Measurements from ENCODE around the gene HDHD5. TPM values are rescaled to one million over a fixed set of nuclear protein-coding genes. Genes with fewer than 3 reads are reported as not detected.
A peak's percentile ranks its signal among the peaks of the same experiment; 100 is the strongest.

The HDHD5 gene
- total RNA-seq, 1 donor from 2014 or later: 44.7 TPM

DNA sequence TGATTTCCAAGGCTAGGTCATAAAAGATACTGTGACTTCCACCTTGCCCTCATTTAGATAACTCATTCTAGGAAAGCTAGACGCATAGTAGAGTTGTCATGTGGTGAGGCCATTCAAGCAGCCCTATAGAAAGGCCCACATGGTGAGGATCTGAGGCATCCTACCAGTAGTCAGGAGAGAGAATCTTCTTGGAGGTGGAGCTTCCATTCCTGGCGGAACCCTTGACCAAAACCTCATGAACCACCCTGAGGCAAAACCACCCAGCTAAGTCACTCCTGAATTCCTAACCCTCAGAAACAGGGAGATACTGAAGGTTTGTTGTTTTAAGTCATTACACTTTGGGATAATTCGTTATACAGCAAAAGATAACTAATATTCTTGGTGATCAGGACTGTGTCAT, 2.9 kb upstream of the HDHD5 start:
- H3K4me3 ChIP-seq (ENCODE audit: low read depth, low read length): no peak overlapping the region
- TF ChIP-seq, protein P1, sequence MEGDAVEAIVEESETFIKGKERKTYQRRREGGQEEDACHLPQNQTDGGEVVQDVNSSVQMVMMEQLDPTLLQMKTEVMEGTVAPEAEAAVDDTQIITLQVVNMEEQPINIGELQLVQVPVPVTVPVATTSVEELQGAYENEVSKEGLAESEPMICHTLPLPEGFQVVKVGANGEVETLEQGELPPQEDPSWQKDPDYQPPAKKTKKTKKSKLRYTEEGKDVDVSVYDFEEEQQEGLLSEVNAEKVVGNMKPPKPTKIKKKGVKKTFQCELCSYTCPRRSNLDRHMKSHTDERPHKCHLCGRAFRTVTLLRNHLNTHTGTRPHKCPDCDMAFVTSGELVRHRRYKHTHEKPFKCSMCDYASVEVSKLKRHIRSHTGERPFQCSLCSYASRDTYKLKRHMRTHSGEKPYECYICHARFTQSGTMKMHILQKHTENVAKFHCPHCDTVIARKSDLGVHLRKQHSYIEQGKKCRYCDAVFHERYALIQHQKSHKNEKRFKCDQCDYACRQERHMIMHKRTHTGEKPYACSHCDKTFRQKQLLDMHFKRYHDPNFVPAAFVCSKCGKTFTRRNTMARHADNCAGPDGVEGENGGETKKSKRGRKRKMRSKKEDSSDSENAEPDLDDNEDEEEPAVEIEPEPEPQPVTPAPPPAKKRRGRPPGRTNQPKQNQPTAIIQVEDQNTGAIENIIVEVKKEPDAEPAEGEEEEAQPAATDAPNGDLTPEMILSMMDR (IDR thresholded peaks at IDR 0.05; ENCODE audit: insufficient read depth, low read length, poor library complexity, severe bottlenecking): no peak
- DNase-seq (ENCODE audit: low read depth): no peak
- no peaks in the 10 kb centered on the region for H3K36me3 ChIP-seq (ENCODE audit: control insufficient read depth, insufficient read depth, low read length)
- H3K27me3 ChIP-seq (ENCODE audit: control insufficient read depth, insufficient read depth, low read length): no peaks in the 10 kb centered on the region

DNA sequence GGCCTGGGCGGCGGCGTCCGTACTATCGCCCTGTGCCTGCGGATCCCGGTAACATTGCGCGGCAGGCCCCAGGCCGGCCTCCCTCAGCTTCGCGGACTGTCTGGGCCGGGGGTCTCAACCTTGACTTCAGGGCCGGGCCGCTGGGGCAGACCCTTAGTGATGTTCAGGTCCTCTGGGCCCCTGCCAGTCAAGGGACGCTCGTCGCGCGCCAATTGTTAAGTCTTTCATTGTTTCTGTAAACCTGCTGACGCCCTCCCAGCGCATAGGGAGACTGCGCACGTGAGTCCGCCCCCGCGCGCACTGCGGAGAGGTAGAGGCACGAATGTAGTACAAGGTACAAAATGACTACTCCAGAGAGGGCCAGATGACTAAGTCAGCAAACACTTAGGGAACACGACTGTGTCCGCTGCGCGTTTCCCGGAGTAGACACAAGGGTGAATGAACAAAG, 451 bp upstream of the HDHD5 start:
- DNase-seq (ENCODE audit: low read depth): no peak
- Histone ChIP-seq H3K4me3 (ENCODE audit: low read depth, low read length) (peak overlapping the region; percentile 72), H3K36me3 (ENCODE audit: control insufficient read depth, insufficient read depth, low read length) (no peaks in the 10 kb centered on the region), H3K27me3 (ENCODE audit: control insufficient read depth, insufficient read depth, low read length) (no peaks in the 10 kb centered on the region)
- TF ChIP-seq, protein P1 (IDR thresholded peaks at IDR 0.05; ENCODE audit: insufficient read depth, low read length, poor library complexity, severe bottlenecking): no peak

DNA sequence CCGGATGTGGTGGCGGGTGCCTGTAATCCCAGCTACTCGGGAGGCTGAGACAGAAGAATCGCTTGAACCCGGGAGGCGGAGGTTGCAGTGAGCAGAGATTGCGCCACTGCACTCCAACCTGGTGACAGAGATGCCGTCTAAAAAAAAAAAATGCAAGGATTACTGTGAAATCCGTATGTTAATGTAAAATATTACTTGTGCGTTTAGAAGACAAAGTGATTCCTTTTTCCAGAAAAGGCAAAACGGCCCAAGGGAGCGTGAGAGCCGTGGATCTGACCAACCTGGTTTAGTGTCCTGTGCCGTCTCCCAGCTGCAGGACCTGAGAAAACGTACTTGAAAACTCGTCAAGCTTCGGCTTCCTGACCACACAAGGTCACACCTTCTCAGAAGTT, 905 bp downstream of the HDHD5 start:
- Histone ChIP-seq H3K4me3 (ENCODE audit: low read depth, low read length) (peak overlapping the region; percentile 72), H3K36me3 (ENCODE audit: control insufficient read depth, insufficient read depth, low read length) (no peaks in the 10 kb centered on the region), H3K27me3 (ENCODE audit: control insufficient read depth, insufficient read depth, low read length) (no peaks in the 10 kb centered on the region)
- TF ChIP-seq, protein P1 (IDR thresholded peaks at IDR 0.05; ENCODE audit: insufficient read depth, low read length, poor library complexity, severe bottlenecking): no peak
- no peak for DNase-seq (ENCODE audit: low read depth)

DNA sequence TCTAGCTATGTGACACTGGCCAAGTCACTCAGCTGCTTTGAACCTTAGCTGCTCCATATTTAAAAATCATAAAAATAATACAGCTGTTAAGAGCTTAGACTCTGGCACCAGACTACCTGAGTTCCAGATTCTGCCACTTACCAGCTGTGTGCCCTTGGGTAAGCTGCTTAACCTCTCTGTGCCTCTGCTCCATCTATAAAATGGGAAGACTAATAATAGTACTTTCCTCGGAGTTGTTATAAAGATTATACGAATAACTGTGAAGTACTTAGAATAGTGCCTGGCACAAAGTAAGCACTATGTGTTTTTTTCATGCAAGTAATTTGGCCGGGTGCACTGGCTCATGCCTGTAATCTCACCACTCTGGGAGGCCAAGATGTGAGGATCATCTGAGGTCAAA, 1.4 kb downstream of the HDHD5 start:
- H3K4me3 ChIP-seq (ENCODE audit: low read depth, low read length): no peak overlapping the region
- H3K36me3 ChIP-seq (ENCODE audit: control insufficient read depth, insufficient read depth, low read length): no peaks in the 10 kb centered on the region
- no peak for DNase-seq (ENCODE audit: low read depth)
- no peaks in the 10 kb centered on the region for H3K27me3 ChIP-seq (ENCODE audit: control insufficient read depth, insufficient read depth, low read length)
- TF ChIP-seq, protein P1 (IDR thresholded peaks at IDR 0.05; ENCODE audit: insufficient read depth, low read length, poor library complexity, severe bottlenecking): no peak

DNA sequence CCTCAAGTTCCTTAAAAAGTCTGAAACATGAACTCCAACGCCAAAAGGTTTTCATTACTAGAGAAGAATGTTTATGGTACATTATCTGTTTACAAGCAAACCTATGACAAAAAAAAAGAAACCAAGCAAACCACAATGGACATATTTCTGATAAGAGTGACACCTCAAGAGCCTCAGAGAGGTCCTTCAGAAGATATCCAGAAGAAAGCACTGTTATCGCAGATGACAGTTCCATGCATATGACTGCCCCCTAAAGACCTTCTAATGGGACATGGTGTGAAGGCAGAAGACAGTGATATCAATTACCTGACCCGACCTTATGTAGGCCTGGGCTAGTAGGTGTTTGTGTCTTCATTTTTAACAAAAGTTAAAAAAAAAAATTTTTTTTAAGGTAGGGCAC, 3.1 kb downstream of the HDHD5 start:
- TF ChIP-seq, protein P1 (IDR thresholded peaks at IDR 0.05; ENCODE audit: insufficient read depth, low read length, poor library complexity, severe bottlenecking): no peak
- H3K4me3 ChIP-seq (ENCODE audit: low read depth, low read length): no peak overlapping the region
- H3K36me3 ChIP-seq (ENCODE audit: control insufficient read depth, insufficient read depth, low read length): no peaks in the 10 kb centered on the region
- no peaks in the 10 kb centered on the region for H3K27me3 ChIP-seq (ENCODE audit: control insufficient read depth, insufficient read depth, low read length)
- no peak for DNase-seq (ENCODE audit: low read depth)

DNA sequence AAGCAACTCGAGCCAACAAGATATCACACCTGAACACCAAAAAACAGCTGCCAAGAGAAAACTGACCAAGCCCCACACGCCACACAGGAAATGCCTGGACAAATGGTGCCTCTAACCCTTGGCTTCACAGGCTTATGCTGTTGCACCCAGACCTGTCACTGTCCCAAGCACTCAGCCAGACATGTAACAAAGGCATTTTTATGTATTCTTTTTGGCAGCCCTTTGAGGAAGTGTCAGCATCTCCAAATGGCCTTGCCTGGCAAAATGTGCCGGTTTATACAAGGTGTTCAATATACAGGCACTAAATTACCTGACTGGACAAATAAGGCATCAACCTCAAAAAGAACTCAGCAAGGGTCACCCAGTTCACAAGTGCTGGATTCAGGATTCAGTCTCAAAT, 6.1 kb downstream of the HDHD5 start:
- TF ChIP-seq, protein P1 (IDR thresholded peaks at IDR 0.05; ENCODE audit: insufficient read depth, low read length, poor library complexity, severe bottlenecking): no peak
- no peak for DNase-seq (ENCODE audit: low read depth)
- H3K4me3 ChIP-seq (ENCODE audit: low read depth, low read length): no peak overlapping the region
- H3K27me3 ChIP-seq (ENCODE audit: control insufficient read depth, insufficient read depth, low read length): no peaks in the 10 kb centered on the region
- H3K36me3 ChIP-seq (ENCODE audit: control insufficient read depth, insufficient read depth, low read length): no peaks in the 10 kb centered on the region
